ENCODE results near the gene MBNL1. TPM values are rescaled to one million over a fixed set of nuclear protein-coding genes. Genes with fewer than 3 reads are reported as not detected.
A peak's percentile ranks its signal among the peaks of the same experiment; 100 is the strongest.

The MBNL1 gene
- total and polyA plus RNA-seq, 3 experiments from 2014 or later = 303 to 391 (median 386) TPM

GRCh38 chr3:152319831-152320617 lies 51.3 kb downstream of the MBNL1 start:
- H3K36me3 ChIP-seq (ENCODE audit: insufficient read depth, low read length) = no peaks in the 10 kb centered on the region
- H3K4me3 ChIP-seq (ENCODE audit: low read length) = no peak overlapping the region
- no peaks in the 10 kb centered on the region for H3K9me3 ChIP-seq (ENCODE audit: low read length)
- ChIA-PET POLR2A (interaction anchor here (0.6 to 0.8 kb wide), 2 partner anchors 17 to 28 kb away, joined by 4 read pairs; no protein-coding TSS in a partner anchor), CTCF (interaction anchor here (1.1 kb wide), 1 partner anchor 11 kb away, joined by 3 read pairs; no protein-coding TSS in a partner anchor)
- H3K36me3 Mint-ChIP-seq = peaks cover 3 to 50% (median 3%) of the 10 kb centered on the region in 3 donors
- peak overlapping the region; percentile 47 for H3K27ac ChIP-seq (ENCODE audit: low read depth, low read length)
- H3K4me1 ChIP-seq (ENCODE audit: insufficient read depth, low read length) = peaks cover 90% of the 10 kb centered on the region
- peaks cover 80 to 97% (median 94%) of the 10 kb centered on the region in 3 donors for H3K4me1 Mint-ChIP-seq
- H3K27me3 ChIP-seq (ENCODE audit: insufficient read depth, low read length, poor library complexity, severe bottlenecking) = no peaks in the 10 kb centered on the region
- peak overlapping the region; percentile 30 to 79 (median 70) for H3K27ac Mint-ChIP-seq
- no peaks in the 10 kb centered on the region for H3K27me3 Mint-ChIP-seq
- H3K9me3 Mint-ChIP-seq = no peaks in the 10 kb centered on the region
- H3K4me3 Mint-ChIP-seq = peak overlapping the region; percentile 4 to 59 (median 41)
- DNase-seq = no peak

- POLR2A ChIA-PET = no interaction called here
- Mint-ChIP-seq H3K36me3 (peaks cover 7 to 47% (median 8%) of the 10 kb centered on the region in 3 donors), H3K4me3 (peak overlapping the region in 6 of 7 donors; percentile 14 to 70 (median 54)), H3K27ac (peak overlapping the region; percentile 24 to 91 (median 54)), H3K4me1 (peaks cover 78 to 97% (median 94%) of the 10 kb centered on the region in 3 donors), H3K9me3 (no peaks in the 10 kb centered on the region), H3K27me3 (no peaks in the 10 kb centered on the region)
- Histone ChIP-seq H3K4me3 (ENCODE audit: low read length) (no peak overlapping the region), H3K9me3 (ENCODE audit: low read length) (no peaks in the 10 kb centered on the region), H3K27ac (ENCODE audit: low read depth, low read length) (peak overlapping the region; percentile 47), H3K36me3 (ENCODE audit: insufficient read depth, low read length) (no peaks in the 10 kb centered on the region), H3K27me3 (ENCODE audit: insufficient read depth, low read length, poor library complexity, severe bottlenecking) (no peaks in the 10 kb centered on the region), H3K4me1 (ENCODE audit: insufficient read depth, low read length) (peaks cover 85% of the 10 kb centered on the region)
- no peak for DNase-seq
- CTCF ChIA-PET = interaction anchor here (0.7 kb wide), 1 partner anchor 82 kb away, joined by 3 read pairs; no protein-coding TSS in a partner anchor
These were observed 52.6 kb downstream of the MBNL1 start for GRCh38 chr3:152321200-152321954.

GRCh38 chr3:152321955-152322377 lies 53.2 kb downstream of the MBNL1 start:
- Mint-ChIP-seq H3K27ac (peak overlapping the region; percentile 24 to 91 (median 70)), H3K36me3 (peaks cover 7 to 47% (median 10%) of the 10 kb centered on the region in 3 donors), H3K4me3 (peak overlapping the region in 6 of 7 donors; percentile 49 to 70 (median 64)), H3K4me1 (peaks cover 76 to 96% (median 93%) of the 10 kb centered on the region in 3 donors), H3K9me3 (no peaks in the 10 kb centered on the region), H3K27me3 (no peaks in the 10 kb centered on the region)
- Histone ChIP-seq H3K4me1 (ENCODE audit: insufficient read depth, low read length) (peaks cover 82% of the 10 kb centered on the region), H3K9me3 (ENCODE audit: low read length) (no peaks in the 10 kb centered on the region), H3K27ac (ENCODE audit: low read depth, low read length) (no peak overlapping the region), H3K27me3 (ENCODE audit: insufficient read depth, low read length, poor library complexity, severe bottlenecking) (no peaks in the 10 kb centered on the region), H3K4me3 (ENCODE audit: low read length) (no peak overlapping the region), H3K36me3 (ENCODE audit: insufficient read depth, low read length) (no peaks in the 10 kb centered on the region)
- ChIA-PET CTCF (no interaction called here), POLR2A (no interaction called here)
- DNase-seq = no peak

GRCh38 chr3:152322756-152323155 lies 54.0 kb downstream of the MBNL1 start:
- H3K4me3 Mint-ChIP-seq = peak overlapping the region; percentile 33 to 68 (median 60)
- H3K27ac Mint-ChIP-seq = peak overlapping the region; percentile 21 to 86 (median 62)
- H3K4me1 Mint-ChIP-seq = peaks cover 76 to 96% (median 94%) of the 10 kb centered on the region in 3 donors
- Histone ChIP-seq H3K27ac (ENCODE audit: low read depth, low read length) (no peak overlapping the region), H3K36me3 (ENCODE audit: insufficient read depth, low read length) (no peaks in the 10 kb centered on the region), H3K9me3 (ENCODE audit: low read length) (no peaks in the 10 kb centered on the region), H3K4me3 (ENCODE audit: low read length) (peak overlapping the region; percentile 20), H3K4me1 (ENCODE audit: insufficient read depth, low read length) (peaks cover 81% of the 10 kb centered on the region), H3K27me3 (ENCODE audit: insufficient read depth, low read length, poor library complexity, severe bottlenecking) (no peaks in the 10 kb centered on the region)
- CTCF ChIA-PET = no interaction called here
- no peaks in the 10 kb centered on the region for H3K9me3 Mint-ChIP-seq
- DNase-seq = peak in 1 of 5 donors; percentile 18
- H3K27me3 Mint-ChIP-seq = no peaks in the 10 kb centered on the region
- POLR2A ChIA-PET = no interaction called here
- H3K36me3 Mint-ChIP-seq = peaks cover 7 to 46% (median 13%) of the 10 kb centered on the region in 3 donors

GRCh38 chr3:152323834-152324233 lies 55.1 kb downstream of the MBNL1 start:
- no peaks in the 10 kb centered on the region for H3K27me3 ChIP-seq (ENCODE audit: insufficient read depth, low read length, poor library complexity, severe bottlenecking)
- peaks cover 81% of the 10 kb centered on the region for H3K4me1 ChIP-seq (ENCODE audit: insufficient read depth, low read length)
- ChIA-PET POLR2A (interaction anchor here (0.8 to 1.1 kb wide), 2 partner anchors 55 to 138 kb away, joined by 3 to 6 read pairs; partner anchors contain the start of gene MBNL1), CTCF (interaction anchor here (0.9 to 1.6 kb wide), 3 partner anchors 9 to 140 kb away, joined by 3 to 4 read pairs (median 3); no protein-coding TSS in a partner anchor)
- H3K4me1 Mint-ChIP-seq = peaks cover 76 to 96% (median 94%) of the 10 kb centered on the region in 3 donors
- no peaks in the 10 kb centered on the region for H3K9me3 ChIP-seq (ENCODE audit: low read length)
- peaks cover 10 to 42% (median 13%) of the 10 kb centered on the region in 3 donors for H3K36me3 Mint-ChIP-seq
- DNase-seq = peak in 1 of 5 donors; percentile 26
- peak overlapping the region; percentile 4 for H3K4me3 ChIP-seq (ENCODE audit: low read length)
- peak overlapping the region in 7 of 8 donors; percentile 44 to 94 (median 80) for H3K27ac Mint-ChIP-seq
- no peaks in the 10 kb centered on the region for H3K9me3 Mint-ChIP-seq
- H3K4me3 Mint-ChIP-seq = peak overlapping the region; percentile 73 to 82 (median 78)
- H3K36me3 ChIP-seq (ENCODE audit: insufficient read depth, low read length) = no peaks in the 10 kb centered on the region
- no peaks in the 10 kb centered on the region for H3K27me3 Mint-ChIP-seq
- no peak overlapping the region for H3K27ac ChIP-seq (ENCODE audit: low read depth, low read length)

GRCh38 chr3:152325136-152325535 lies 56.4 kb downstream of the MBNL1 start:
- Histone ChIP-seq H3K27me3 (ENCODE audit: insufficient read depth, low read length, poor library complexity, severe bottlenecking) (no peaks in the 10 kb centered on the region), H3K9me3 (ENCODE audit: low read length) (no peaks in the 10 kb centered on the region), H3K4me1 (ENCODE audit: insufficient read depth, low read length) (peaks cover 80% of the 10 kb centered on the region), H3K27ac (ENCODE audit: low read depth, low read length) (no peak overlapping the region), H3K36me3 (ENCODE audit: insufficient read depth, low read length) (no peaks in the 10 kb centered on the region), H3K4me3 (ENCODE audit: low read length) (no peak overlapping the region)
- Mint-ChIP-seq H3K27me3 (no peaks in the 10 kb centered on the region), H3K4me1 (peaks cover 73 to 92% (median 91%) of the 10 kb centered on the region in 3 donors), H3K27ac (peak overlapping the region; percentile 28 to 91 (median 62)), H3K9me3 (no peaks in the 10 kb centered on the region), H3K36me3 (peaks cover 9 to 35% (median 13%) of the 10 kb centered on the region in 3 donors), H3K4me3 (peak overlapping the region in 6 of 7 donors; percentile 3 to 67 (median 31))
- ChIA-PET POLR2A (no interaction called here), CTCF (no interaction called here)
- DNase-seq = no peak

- no peaks in the 10 kb centered on the region for H3K27me3 Mint-ChIP-seq
- ChIA-PET CTCF (no interaction called here), POLR2A (no interaction called here)
- H3K9me3 ChIP-seq (ENCODE audit: low read length) = no peaks in the 10 kb centered on the region
- peaks cover 80% of the 10 kb centered on the region for H3K4me1 ChIP-seq (ENCODE audit: insufficient read depth, low read length)
- H3K4me3 Mint-ChIP-seq = peak overlapping the region in 5 of 7 donors; percentile 5 to 60 (median 57)
- H3K36me3 ChIP-seq (ENCODE audit: insufficient read depth, low read length) = no peaks in the 10 kb centered on the region
- H3K27ac Mint-ChIP-seq = peak overlapping the region in 4 of 8 donors; percentile 11 to 47 (median 33)
- no peak overlapping the region for H3K4me3 ChIP-seq (ENCODE audit: low read length)
- H3K27ac ChIP-seq (ENCODE audit: low read depth, low read length) = no peak overlapping the region
- H3K36me3 Mint-ChIP-seq = peaks cover 13 to 42% (median 13%) of the 10 kb centered on the region in 3 donors
- H3K4me1 Mint-ChIP-seq = peaks cover 74 to 92% (median 91%) of the 10 kb centered on the region in 3 donors
- no peaks in the 10 kb centered on the region for H3K9me3 Mint-ChIP-seq
- no peak for DNase-seq
- H3K27me3 ChIP-seq (ENCODE audit: insufficient read depth, low read length, poor library complexity, severe bottlenecking) = no peaks in the 10 kb centered on the region
These were observed 58.5 kb downstream of the MBNL1 start for GRCh38 chr3:152327203-152327602.

Data from CD8-positive, alpha-beta memory T cell (primary cell).